ENCODE measurements around the gene MCEE. TPM values are rescaled to one million over a fixed set of nuclear protein-coding genes. Genes with fewer than 3 reads are reported as not detected.
A peak's percentile ranks its signal among the peaks of the same experiment; 100 is the strongest.
"Not testable (repeated sequence)": the region's sequence is repeated elsewhere in the genome, so short reads cannot be mapped to it uniquely, and the experiment has no call there.

The MCEE gene
- polyA plus RNA-seq, 10 donors: 18.0 to 29.1 (median 23.9) TPM

- not testable (repeated sequence) for DNase-seq
Measured at GRCh38 chr2:71083297-71083696, 46.7 kb downstream of the MCEE start.

GRCh38 chr2:71082402-71083252 lies 47.4 kb downstream of the MCEE start:
- DNase-seq: no peak

GRCh38 chr2:71078624-71079023 lies 51.4 kb downstream of the MCEE start:
- no peak for DNase-seq

GRCh38 chr2:71074893-71075395 lies 55.1 kb downstream of the MCEE start:
- no peak for DNase-seq

- no peak for DNase-seq
Measured at GRCh38 chr2:71073475-71073874, 56.6 kb downstream of the MCEE start.

GRCh38 chr2:71072492-71072891 lies 57.5 kb downstream of the MCEE start:
- no peak for DNase-seq

- peak in 2 of 3 donors; percentile 50 to 66 for DNase-seq
Measured at GRCh38 chr2:71071681-71072398, 58.2 kb downstream of the MCEE start.

GRCh38 chr2:71070294-71071093 lies 59.5 kb downstream of the MCEE start:
- no peak for DNase-seq

GRCh38 chr2:71069376-71069775 lies 60.7 kb downstream of the MCEE start:
- no peak for DNase-seq

- peak; percentile 96 to 99 (median 98) for DNase-seq
Measured at GRCh38 chr2:71068218-71069035, 61.6 kb downstream of the MCEE start, which contains the start of gene NAGK. NAGK (plus strand) TSS chr2:71068648; CDS start chr2:71068684, 36 bp downstream.

- no peak for DNase-seq
Measured at GRCh38 chr2:71067567-71068217, 62.3 kb downstream of the MCEE start.

GRCh38 chr2:71066856-71067255 lies 63.2 kb downstream of the MCEE start:
- DNase-seq: no peak

GRCh38 chr2:71064754-71065621 lies 65.0 kb downstream of the MCEE start:
- no peak for DNase-seq

GRCh38 chr2:71064110-71064611 lies 65.9 kb downstream of the MCEE start:
- DNase-seq: no peak

- no peak for DNase-seq
Measured at GRCh38 chr2:71063216-71063615, 66.8 kb downstream of the MCEE start.

GRCh38 chr2:71060871-71061270 lies 69.2 kb downstream of the MCEE start:
- no peak for DNase-seq

GRCh38 chr2:71060211-71060610 lies 69.8 kb downstream of the MCEE start:
- no peak for DNase-seq

All from muscle of back (tissue), 11 donors.